H1 (cell line): Measurements from ENCODE around the gene CCL3. TPM values are rescaled to one million over a fixed set of nuclear protein-coding genes. Genes with fewer than 3 reads are reported as not detected.

Experiments used
- CTCF ChIA-PET: fragments of 300-600 bp; sonication (Branson Sonifier 250); formaldehyde crosslinking; loops from one replicate; lab custom pipeline; 2021; ENCODE audit not compliant: partially characterized antibody; lab: Charles Lee
- POLR2A ChIA-PET: fragments of 300-600 bp; sonication (Branson Sonifier 250); formaldehyde crosslinking; loops from one replicate; lab custom pipeline; 2021; ENCODE audit warnings: inconsistent platforms; ENCODE audit not compliant: partially characterized antibody; lab: Charles Lee
- DNase-seq, 2 experiments: peaks; one replicate each; pipeline versions ENCODE4 v3.0.0 to v3.0.0-alpha.2; 2010 to 2022; ENCODE audit warnings: low spot score in 2 of 2, low read depth in 1 of 2, mixed read lengths in 1 of 2
- FAIRE-seq: peaks from 2 replicates; lab custom pipeline; 2011; peaks lifted over from hg19 to GRCh38; lab: Jason Lieb, UNC
- H2AFZ ChIP-seq: 2 replicates; pipeline ENCODE4 v1.8.1; 2012; ENCODE audit warnings: low read length, inconsistent platforms
- H2AK5ac ChIP-seq: 2 replicates; pipeline ENCODE4 v1.6.1; 2013; ENCODE audit warnings: low read depth, low read length
- H2BK120ac ChIP-seq: replicated peaks from 2 replicates; pipeline ENCODE3; 2013; ENCODE audit warnings: low read depth, low read length, inconsistent platforms
- H2BK12ac ChIP-seq: 2 replicates; pipeline ENCODE4 v1.6.1; 2013; ENCODE audit warnings: low read depth, low read length
- H2BK15ac ChIP-seq: 2 replicates; pipeline ENCODE4 v1.6.1; 2013; ENCODE audit warnings: low read length
- H2BK20ac ChIP-seq: 2 replicates; pipeline ENCODE4 v1.6.1; 2013; ENCODE audit warnings: low read length
- H2BK5ac ChIP-seq: 2 replicates; pipeline ENCODE4 v1.6.1; 2013; ENCODE audit warnings: low read depth, low read length
- H3K14ac ChIP-seq: 2 replicates; pipeline ENCODE4 v1.6.1; 2013; ENCODE audit warnings: inconsistent platforms; ENCODE audit not compliant: insufficient read length
- H3K18ac ChIP-seq: 2 replicates; pipeline ENCODE4 v1.6.1; 2013; ENCODE audit warnings: low read length; ENCODE audit errors: extremely low read depth
- H3K23ac ChIP-seq: 2 replicates; pipeline ENCODE4 v1.6.1; 2013; ENCODE audit warnings: inconsistent platforms; ENCODE audit not compliant: insufficient read length
- H3K23me2 ChIP-seq: 2 replicates; pipeline ENCODE4 v1.6.1; 2013; ENCODE audit warnings: low read depth, low read length
- H3K27ac ChIP-seq: 2 replicates; pipeline ENCODE4 v1.6.1; 2011; ENCODE audit warnings: low read depth, low read length, inconsistent platforms
- H3K27me3 ChIP-seq, 4 experiments: replicated peaks in 1 of 4; 1 replicate in 1 of 4; 2 replicates in 3 of 4; pipeline versions ENCODE4 v1.6.1 to v1.8.1; 2011 to 2013; ENCODE audit warnings: low read length in 3 of 4, mild to moderate bottlenecking in 3 of 4, inconsistent platforms in 2 of 4, mixed read lengths in 2 of 4, moderate library complexity in 1 of 4; ENCODE audit not compliant: control insufficient read depth in 3 of 4, insufficient read depth in 3 of 4; ENCODE audit errors: extremely low read depth in 1 of 4
- H3K36me3 ChIP-seq, 4 experiments: 2 replicates each; pipeline versions ENCODE4 v1.6.1 to v1.8.1; 2011 to 2013; ENCODE audit warnings: mild to moderate bottlenecking in 4 of 4, low read length in 3 of 4, moderate library complexity in 2 of 4, control low read depth in 1 of 4, inconsistent platforms in 1 of 4; ENCODE audit not compliant: insufficient read depth in 4 of 4, control insufficient read depth in 2 of 4
- H3K4ac ChIP-seq: replicated peaks from 2 replicates; pipeline ENCODE3; 2013; ENCODE audit warnings: low read length, low read depth, mixed read lengths, inconsistent platforms; ENCODE audit not compliant: insufficient read length
- H3K4me1 ChIP-seq, 4 experiments: replicated peaks in 1 of 4; 1 replicate in 1 of 4; 2 replicates in 3 of 4; pipeline versions ENCODE4 v1.6.1 to v1.8.1; 2011 to 2013; ENCODE audit warnings: low read length in 3 of 4, inconsistent platforms in 2 of 4, mixed read lengths in 1 of 4; ENCODE audit not compliant: insufficient read depth in 4 of 4, control insufficient read depth in 3 of 4
- H3K4me2 ChIP-seq, 2 experiments: 2 replicates each; pipeline versions ENCODE4 v1.6.1 to v1.8.1; 2011 to 2013; ENCODE audit warnings: low read depth in 2 of 2, low read length in 2 of 2, control low read depth in 1 of 2, inconsistent platforms in 1 of 2, mild to moderate bottlenecking in 1 of 2; ENCODE audit not compliant: insufficient read depth in 1 of 2
- H3K4me3 ChIP-seq, 4 experiments: fragments of 200-600, 300-600 bp in 1 of 4; sonication (generic), shearing (Covaris generic), sonication (Bioruptor Twin) in 1 of 4; 2 replicates each; pipeline versions ENCODE4 v1.5.1 to v1.8.1; 2011 to 2016; ENCODE audit warnings: low read length in 4 of 4, low read depth in 3 of 4, control low read depth in 2 of 4, inconsistent platforms in 2 of 4, mild to moderate bottlenecking in 2 of 4, mixed read lengths in 1 of 4, moderate library complexity in 1 of 4; ENCODE audit not compliant: insufficient read depth in 2 of 4; ENCODE audit errors: extremely low read depth in 1 of 4
- H3K56ac ChIP-seq: replicated peaks from 2 replicates; pipeline ENCODE3; 2013; ENCODE audit warnings: low read depth, mild to moderate bottlenecking, mixed read lengths, low read length, inconsistent platforms; ENCODE audit not compliant: insufficient read length
- H3K79me1 ChIP-seq: 2 replicates; pipeline ENCODE4 v1.6.1; 2013; ENCODE audit warnings: low read depth, low read length, control low read depth
- H3K79me2 ChIP-seq, 2 experiments: 2 replicates each; pipeline versions ENCODE4 v1.6.1 to v1.8.1; 2012 to 2013; ENCODE audit warnings: low read length in 2 of 2, mild to moderate bottlenecking in 2 of 2, inconsistent platforms in 1 of 2; ENCODE audit not compliant: insufficient read depth in 2 of 2, control insufficient read depth in 1 of 2
- H3K9ac ChIP-seq, 4 experiments: replicated peaks in 1 of 4; 1 replicate in 1 of 4; 2 replicates in 3 of 4; pipeline versions ENCODE4 v1.6.1 to v1.8.1; 2011 to 2013; ENCODE audit warnings: low read depth in 3 of 4, low read length in 3 of 4, control low read depth in 2 of 4, mild to moderate bottlenecking in 2 of 4, moderate library complexity in 2 of 4, inconsistent platforms in 1 of 4; ENCODE audit errors: extremely low read depth in 1 of 4
- H3K9me3 ChIP-seq, 2 experiments: 2 replicates each; pipeline versions ENCODE4 v1.6.1 to v1.8.1; 2012 to 2013; ENCODE audit warnings: mild to moderate bottlenecking in 2 of 2, moderate library complexity in 2 of 2, control low read depth in 1 of 2, inconsistent platforms in 1 of 2, low read depth in 1 of 2, low read length in 1 of 2, mixed read lengths in 1 of 2; ENCODE audit not compliant: insufficient read depth in 2 of 2
- H4K20me1 ChIP-seq, 2 experiments: replicated peaks in 1 of 2; 2 replicates each; pipeline versions ENCODE3 to v1.8.1; 2011 to 2013; ENCODE audit warnings: inconsistent platforms in 2 of 2, low read length in 2 of 2, mild to moderate bottlenecking in 1 of 2; ENCODE audit not compliant: insufficient read depth in 2 of 2, control insufficient read depth in 1 of 2
- H4K5ac ChIP-seq: 2 replicates; pipeline ENCODE4 v1.6.1; 2013; ENCODE audit warnings: low read length, low read depth, mixed read lengths, inconsistent platforms; ENCODE audit not compliant: insufficient read length
- H4K8ac ChIP-seq: 2 replicates; pipeline ENCODE4 v1.8.0; 2013; ENCODE audit warnings: mild to moderate bottlenecking, moderate library complexity, low read length, inconsistent platforms; ENCODE audit not compliant: insufficient read depth; ENCODE audit errors: extremely low read depth
- H4K91ac ChIP-seq: replicated peaks from 2 replicates; pipeline ENCODE3; 2013; ENCODE audit warnings: low read length, mixed read lengths, inconsistent platforms; ENCODE audit not compliant: insufficient read length
- ASH2L ChIP-seq: fragments of 200-600, 300-600 bp; sonication (generic); IDR thresholded peaks from one replicate; pipeline ENCODE4 v1.7.1; 2017; ENCODE audit warnings: low read length
- HDAC2 ChIP-seq, 2 experiments: fragments of 300-600 bp in 1 of 2; sonication (generic) in 1 of 2; IDR thresholded peaks; 2 replicates each; pipeline ENCODE4 v1.6.1; 2011 to 2012; ENCODE audit warnings: low read depth in 2 of 2, low read length in 2 of 2, mild to moderate bottlenecking in 2 of 2, moderate library complexity in 2 of 2, borderline replicate concordance in 1 of 2, inconsistent platforms in 1 of 2
- KDM1A ChIP-seq: fragments of 200-600, 300-600 bp; sonication (generic); IDR thresholded peaks from 2 replicates; pipeline ENCODE4 v1.7.1; 2016; ENCODE audit warnings: mild to moderate bottlenecking, low read length, borderline replicate concordance
- KDM5A ChIP-seq: fragments of 200-600 bp; IDR thresholded peaks from 2 replicates; pipeline ENCODE4 v1.7.1; 2012; ENCODE audit warnings: mild to moderate bottlenecking, low read length, inconsistent platforms, mixed read lengths
- POLR2A ChIP-seq, 2 experiments: IDR thresholded peaks; 1 replicate in 1 of 2; 2 replicates in 1 of 2; pipeline ENCODE4 v1.6.1; 2011; ENCODE audit warnings: low read depth in 2 of 2, low read length in 2 of 2, mild to moderate bottlenecking in 2 of 2; ENCODE audit errors: control extremely low read depth in 1 of 2
- POLR2AphosphoS5 ChIP-seq: IDR thresholded peaks from 2 replicates; pipeline ENCODE4 v1.6.1; 2011; ENCODE audit warnings: low read depth, low read length
- POU5F1 ChIP-seq: IDR thresholded peaks from 2 replicates; pipeline ENCODE4 v1.6.1; 2011; ENCODE audit warnings: low read depth, mild to moderate bottlenecking, low read length, moderate library complexity
- RAD21 ChIP-seq, 2 experiments: IDR thresholded peaks in 1 of 2; conservative IDR thresholded peaks in 1 of 2; 2 replicates each; pipeline ENCODE4 v1.6.1; 2011; ENCODE audit warnings: low read depth in 2 of 2, low read length in 2 of 2, improper control_type of control experiment in 1 of 2, inconsistent platforms in 1 of 2, mild to moderate bottlenecking in 1 of 2, moderate library complexity in 1 of 2
- RFX5 ChIP-seq: IDR thresholded peaks from 2 replicates; pipeline ENCODE4 v1.6.1; 2011; ENCODE audit warnings: low read depth, low read length, improper control_type of control experiment, borderline replicate concordance
- SIRT6 ChIP-seq: IDR thresholded peaks from one replicate; pipeline ENCODE4 v1.7.1; 2012; ENCODE audit warnings: low read length, inconsistent platforms
- SP1 ChIP-seq: IDR thresholded peaks from 2 replicates; pipeline ENCODE4 v1.6.1; 2011; ENCODE audit warnings: low read depth, low read length
- TAF1 ChIP-seq: IDR thresholded peaks from 2 replicates; pipeline ENCODE4 v1.6.1; 2011; ENCODE audit warnings: mild to moderate bottlenecking, low read depth, low read length
- WGBS, 2 experiments: shearing (Covaris generic) in 1 of 2; methylation state at CpG; one replicate each; pipeline versions ENCODE4 v1.1.6 to v1.1.7; 2013 to 2015; ENCODE audit warnings: low lambda C conversion rate in 2 of 2, mixed read lengths in 2 of 2, inconsistent platforms in 1 of 2, low coverage in 1 of 2, missing lambda C conversion rate in 1 of 2; ENCODE audit not compliant: insufficient replicate concordance in 2 of 2, insufficient coverage in 1 of 2, insufficient read length in 1 of 2; ENCODE audit errors: extremely low coverage in 1 of 2, missing lambda C conversion rate in 1 of 2; 5-methylcytosine and 5-hydroxymethylcytosine counted together
- polyA plus RNA-seq, 7 experiments: library from polyadenylated mRNA; depleted of rRNA in 3 of 7; stranded (reverse) in 5 of 7; unstranded in 2 of 7; fragments of >200 nt in 5 of 7; fragments of 200-250 nt in 2 of 7; gene quantifications; 1 replicate in 5 of 7; 2 replicates in 1 of 7; 4 replicates in 1 of 7; pipeline versions ENCODE4 v1.2.1 to v1.2.3, GENCODE V29; 2011 to 2013; ENCODE audit warnings: missing spikeins in 2 of 7, mixed read lengths in 2 of 7
- total RNA-seq: library from RNA; stranded (reverse); fragmentation: NEBNext Ultra II Directional; extraction: Animal tissue kit (Norgen Biotek cat#: 25700); gene quantifications from 2 replicates; pipeline ENCODE4 v1.2.1, GENCODE V29; 2021
- TF ChIP-seq, protein P1 (sequence below), 3 experiments: IDR thresholded peaks; 1 replicate in 2 of 3; 2 replicates in 1 of 3; pipeline versions ENCODE4 v1.5.1 to v1.6.1; 2011; ENCODE audit warnings: low read length in 3 of 3, mild to moderate bottlenecking in 3 of 3, inconsistent platforms in 2 of 3, low read depth in 1 of 3, moderate library complexity in 1 of 3; ENCODE audit not compliant: insufficient read depth in 1 of 3; ENCODE audit errors: control extremely low read depth in 1 of 3

Gene CCL3
- total and polyA plus RNA-seq, 2 of the 8 experiments (the other 6 are each of a cell fraction or from before 2014, with no cell fraction given), result not detected

DNA sequence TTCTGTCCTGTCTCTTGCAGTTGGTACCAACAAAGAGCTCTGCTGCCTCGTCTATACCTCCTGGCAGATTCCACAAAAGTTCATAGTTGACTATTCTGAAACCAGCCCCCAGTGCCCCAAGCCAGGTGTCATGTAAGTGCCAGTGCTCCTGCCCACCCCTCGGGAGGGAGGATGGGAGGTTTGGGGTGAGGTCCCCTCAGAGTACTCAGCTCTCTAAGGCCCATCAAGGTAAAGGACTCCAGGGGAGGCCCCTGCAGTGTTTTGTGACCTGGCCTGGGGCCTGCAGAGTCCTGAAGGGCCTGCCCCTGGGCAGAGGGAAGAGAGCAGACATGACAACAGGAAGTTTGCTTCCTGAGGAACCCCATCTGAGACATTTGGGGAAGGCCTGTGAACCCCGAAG, 19.5 kb downstream of the CCL3 start:
- H4K5ac ChIP-seq, result no peak overlapping the region
- no peak overlapping the region for H3K14ac ChIP-seq
- H3K27ac ChIP-seq, result no peak overlapping the region
- H3K4ac ChIP-seq, result no peak overlapping the region
- no peak overlapping the region for H2BK5ac ChIP-seq
- H3K9ac ChIP-seq, result no peak overlapping the region
- H2BK15ac ChIP-seq, result no peak overlapping the region
- H3K9me3 ChIP-seq, result no peaks in the 10 kb centered on the region
- H4K8ac ChIP-seq, result no peak overlapping the region
- no peaks in the 10 kb centered on the region for H3K27me3 ChIP-seq
- ChIA-PET CTCF (interaction anchor here (1.4 to 5.2 kb wide), 3 partner anchors 87 to 97 kb away, joined by 3 to 33 read pairs (median 11); partner anchors contain the start of gene CCL16), POLR2A (no interaction called here)
- H3K56ac ChIP-seq, result no peak overlapping the region
- H2BK12ac ChIP-seq, result no peak overlapping the region
- H3K4me1 ChIP-seq, result no peaks in the 10 kb centered on the region
- H4K20me1 ChIP-seq, result no peaks in the 10 kb centered on the region
- H2BK120ac ChIP-seq, result no peak overlapping the region
- H3K79me2 ChIP-seq, result no peaks in the 10 kb centered on the region
- DNase-seq (no peak), FAIRE-seq (no peak)
- H3K4me2 ChIP-seq, result no peak overlapping the region
- H2AFZ ChIP-seq, result no peak overlapping the region
- H3K23me2 ChIP-seq, result no peaks in the 10 kb centered on the region
- H3K36me3 ChIP-seq, result no peaks in the 10 kb centered on the region
- no peaks in the 10 kb centered on the region for H3K79me1 ChIP-seq
- H3K23ac ChIP-seq, result no peak overlapping the region
- H2AK5ac ChIP-seq, result no peak overlapping the region
- 78% methylated on average over 3 of the region's 3 CpGs; no CpG with 5 or more reads in 1 of the 2 experiments for WGBS, 2 experiments
- H3K18ac ChIP-seq, result no peak overlapping the region
- H4K91ac ChIP-seq, result no peak overlapping the region
- no peak overlapping the region for H3K4me3 ChIP-seq
- no peak overlapping the region for H2BK20ac ChIP-seq
- TF ChIP-seq HDAC2 (IDR thresholded peaks at IDR 0.05; ENCODE audit: borderline replicate concordance in 1 of 2, low read depth in 2 of 2, low read length in 2 of 2) (no peak), KDM1A (no peak), SIRT6 (no peak), POLR2AphosphoS5 (no peak), RAD21 (IDR thresholded peaks at IDR 0.05 in 1 of 2, conservative IDR thresholded peaks at IDR 0.05 in 1 of 2; ENCODE audit: low read depth in 2 of 2, low read length in 2 of 2) (no peak), ASH2L (no peak), SP1 (no peak), TAF1 (no peak), RFX5 (no peak), POU5F1 (no peak), KDM5A (no peak), POLR2A (IDR thresholded peaks at IDR 0.05; ENCODE audit: control extremely low read depth in 1 of 2, low read depth in 2 of 2, low read length in 2 of 2) (no peak)
- TF ChIP-seq, protein P1, sequence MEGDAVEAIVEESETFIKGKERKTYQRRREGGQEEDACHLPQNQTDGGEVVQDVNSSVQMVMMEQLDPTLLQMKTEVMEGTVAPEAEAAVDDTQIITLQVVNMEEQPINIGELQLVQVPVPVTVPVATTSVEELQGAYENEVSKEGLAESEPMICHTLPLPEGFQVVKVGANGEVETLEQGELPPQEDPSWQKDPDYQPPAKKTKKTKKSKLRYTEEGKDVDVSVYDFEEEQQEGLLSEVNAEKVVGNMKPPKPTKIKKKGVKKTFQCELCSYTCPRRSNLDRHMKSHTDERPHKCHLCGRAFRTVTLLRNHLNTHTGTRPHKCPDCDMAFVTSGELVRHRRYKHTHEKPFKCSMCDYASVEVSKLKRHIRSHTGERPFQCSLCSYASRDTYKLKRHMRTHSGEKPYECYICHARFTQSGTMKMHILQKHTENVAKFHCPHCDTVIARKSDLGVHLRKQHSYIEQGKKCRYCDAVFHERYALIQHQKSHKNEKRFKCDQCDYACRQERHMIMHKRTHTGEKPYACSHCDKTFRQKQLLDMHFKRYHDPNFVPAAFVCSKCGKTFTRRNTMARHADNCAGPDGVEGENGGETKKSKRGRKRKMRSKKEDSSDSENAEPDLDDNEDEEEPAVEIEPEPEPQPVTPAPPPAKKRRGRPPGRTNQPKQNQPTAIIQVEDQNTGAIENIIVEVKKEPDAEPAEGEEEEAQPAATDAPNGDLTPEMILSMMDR (IDR thresholded peaks at IDR 0.05; ENCODE audit: control extremely low read depth in 1 of 3, insufficient read depth in 1 of 3, low read depth in 1 of 3, low read length in 3 of 3), result no peak
